Left renal cortex interstitium (tissue), 4 donors: ENCODE results near the gene THSD4. TPM values are rescaled to one million over a fixed set of nuclear protein-coding genes. Genes with fewer than 3 reads are reported as not detected.
"Not testable (repeated sequence)": the region's sequence is repeated elsewhere in the genome, so short reads cannot be mapped to it uniquely, and the experiment has no call there.

Source experiments
- DNase-seq, 4 donors: peaks; one replicate each; pipeline ENCODE4 v3.0.0-alpha.2; 2013; ENCODE audit warnings: low read depth in 4 of 4, low spot score in 2 of 4, missing footprints in 1 of 4
- polyA plus RNA-seq, 4 donors: library from polyadenylated mRNA; unstranded; fragments of 120-200 nt; gene quantifications; one replicate each; pipeline ENCODE4 v1.2.1, GENCODE V29; 2013; ENCODE audit not compliant: insufficient read length in 4 of 4

The THSD4 gene
- polyA plus RNA-seq, 4 donors, result 30.0 to 48.5 (median 35.9) TPM

GRCh38 chr15:71391421-71392088, 276.3 kb downstream of the THSD4 start:
- no peak for DNase-seq

GRCh38 chr15:71392861-71393283, 277.6 kb downstream of the THSD4 start:
- no peak for DNase-seq

- no peak for DNase-seq
These were observed 278.1 kb downstream of the THSD4 start for GRCh38 chr15:71393383-71393782.

GRCh38 chr15:71396536-71397125, 281.4 kb downstream of the THSD4 start:
- no peak for DNase-seq

GRCh38 chr15:71397377-71397776, 282.1 kb downstream of the THSD4 start:
- no peak for DNase-seq

- no peak for DNase-seq
These were observed 285.0 kb downstream of the THSD4 start for GRCh38 chr15:71400294-71400693.

- not testable (repeated sequence) for DNase-seq
These were observed 286.5 kb downstream of the THSD4 start for GRCh38 chr15:71401728-71402127.

GRCh38 chr15:71409541-71409940, 294.3 kb downstream of the THSD4 start:
- DNase-seq, result no peak

- no peak for DNase-seq
These were observed 295.1 kb downstream of the THSD4 start for GRCh38 chr15:71410347-71410746.

GRCh38 chr15:71411538-71412482, 296.5 kb downstream of the THSD4 start:
- peak; percentile 58 to 79 (median 79) for DNase-seq

- DNase-seq, result no peak
These were observed 298.1 kb downstream of the THSD4 start for GRCh38 chr15:71413419-71413818.

GRCh38 chr15:71414853-71415252, 299.6 kb downstream of the THSD4 start:
- DNase-seq, result no peak

- DNase-seq, result no peak
These were observed 307.4 kb downstream of the THSD4 start for GRCh38 chr15:71422530-71423259.

GRCh38 chr15:71424765-71425164, 309.5 kb downstream of the THSD4 start:
- DNase-seq, result no peak

- no peak for DNase-seq
These were observed 310.1 kb downstream of the THSD4 start for GRCh38 chr15:71425388-71425787.

- DNase-seq, result no peak
These were observed 311.5 kb downstream of the THSD4 start for GRCh38 chr15:71426792-71427191.

- no peak for DNase-seq
These were observed 315.5 kb downstream of the THSD4 start for GRCh38 chr15:71430782-71431181.

GRCh38 chr15:71431343-71432336, 316.4 kb downstream of the THSD4 start:
- DNase-seq, result no peak

GRCh38 chr15:71433402-71433801, 318.1 kb downstream of the THSD4 start:
- DNase-seq, result no peak
